IMR-90 (cell line): ENCODE results near the gene LYZ. TPM values are rescaled to one million over a fixed set of nuclear protein-coding genes. Genes with fewer than 3 reads are reported as not detected.

Source experiments
- ATAC-seq: fragments of 200-7000 bp; cut with Tn5 transposase; 2 replicates; pipeline ENCODE4 v1.9.1; 2020; ENCODE audit warnings: low read depth, mild to moderate bottlenecking, moderate library complexity
- BruUV-seq: library from RNA; stranded (reverse); fragments of 400-500 nt; replicated peaks from 2 replicates; lab custom pipeline; 2021; lab: Mats Ljungman, UMichigan
- CTCF ChIA-PET: fragments of 300-600 bp; formaldehyde crosslinking; extraction: SDS; loops from one replicate; lab custom pipeline; 2021; ENCODE audit warnings: antibody characterized with exemption; lab: Yijun Ruan, JAX
- POLR2A ChIA-PET: fragments of 300-600 bp; sonication (Branson Sonifier 250); formaldehyde crosslinking; loops from one replicate; lab custom pipeline; 2022; ENCODE audit warnings: antibody characterized with exemption; ENCODE audit not compliant: unreplicated experiment; lab: Charles Lee
- DNase-seq: peaks from one replicate; pipeline ENCODE4 v3.0.0; 2013
- H2AFZ ChIP-seq: replicated peaks from 2 replicates; pipeline ENCODE3; 2013; ENCODE audit warnings: low read length, mild to moderate bottlenecking; ENCODE audit not compliant: poor library complexity
- H2AK5ac ChIP-seq: 2 replicates; pipeline ENCODE4 v1.6.1; 2013; ENCODE audit warnings: low read depth, low read length, inconsistent platforms
- H2AK9ac ChIP-seq: replicated peaks from 2 replicates; pipeline ENCODE3; 2013; ENCODE audit warnings: mild to moderate bottlenecking, low read depth, low read length, moderate library complexity; ENCODE audit not compliant: poor library complexity
- H2BK120ac ChIP-seq: 2 replicates; pipeline ENCODE4 v1.6.1; 2013; ENCODE audit warnings: low read depth, low read length, inconsistent platforms
- H2BK15ac ChIP-seq: 3 replicates; pipeline ENCODE4 v1.6.1; 2013; ENCODE audit warnings: low read depth, low read length, inconsistent platforms
- H2BK20ac ChIP-seq: 2 replicates; pipeline ENCODE4 v1.6.1; 2013; ENCODE audit warnings: low read depth, mild to moderate bottlenecking, inconsistent platforms, low read length, moderate library complexity
- H2BK5ac ChIP-seq: 2 replicates; pipeline ENCODE4 v1.6.1; 2013; ENCODE audit warnings: mild to moderate bottlenecking, low read depth, low read length, inconsistent platforms; ENCODE audit not compliant: poor library complexity, severe bottlenecking
- H3K14ac ChIP-seq: replicated peaks from 2 replicates; pipeline ENCODE4 v1.6.1; 2013; ENCODE audit warnings: low read depth, low read length, inconsistent platforms
- H3K18ac ChIP-seq: 2 replicates; pipeline ENCODE4 v1.6.1; 2013; ENCODE audit warnings: low read depth, low read length, control low read depth
- H3K23ac ChIP-seq: 2 replicates; pipeline ENCODE4 v1.6.1; 2013; ENCODE audit warnings: low read depth, low read length, inconsistent platforms
- H3K27ac ChIP-seq: 2 replicates; pipeline ENCODE4 v1.5.1; 2013; ENCODE audit warnings: mild to moderate bottlenecking, control low read depth, low read length; ENCODE audit not compliant: insufficient read depth
- H3K27me3 ChIP-seq: 2 replicates; pipeline ENCODE4 v1.6.1; 2013; ENCODE audit warnings: low read length; ENCODE audit not compliant: control insufficient read depth, insufficient read depth
- H3K36me3 ChIP-seq: 2 replicates; pipeline ENCODE4 v1.6.1; 2013; ENCODE audit warnings: low read length, mixed read lengths; ENCODE audit not compliant: control insufficient read depth, insufficient read depth
- H3K4ac ChIP-seq: 2 replicates; pipeline ENCODE4 v1.6.1; 2013; ENCODE audit warnings: low read depth, low read length, inconsistent platforms
- H3K4me1 ChIP-seq: 2 replicates; pipeline ENCODE4 v1.6.1; 2013; ENCODE audit warnings: low read length, mixed read lengths; ENCODE audit not compliant: control insufficient read depth, insufficient read depth
- H3K4me2 ChIP-seq: 2 replicates; pipeline ENCODE4 v1.6.1; 2013; ENCODE audit warnings: low read depth, mild to moderate bottlenecking, control low read depth, low read length, moderate library complexity
- H3K4me3 ChIP-seq: 2 replicates; pipeline ENCODE4 v1.5.1; 2013; ENCODE audit warnings: low read depth, mild to moderate bottlenecking, control low read depth, low read length, moderate library complexity; ENCODE audit not compliant: insufficient read depth
- H3K56ac ChIP-seq: 2 replicates; pipeline ENCODE4 v1.6.1; 2013; ENCODE audit warnings: low read length, inconsistent platforms; ENCODE audit not compliant: insufficient read depth; ENCODE audit errors: extremely low read depth
- H3K79me1 ChIP-seq, 2 experiments: 2 replicates each; pipeline ENCODE4 v1.6.1; 2013; ENCODE audit warnings: low read length in 2 of 2, inconsistent platforms in 1 of 2, low read depth in 1 of 2
- H3K9ac ChIP-seq: 2 replicates; pipeline ENCODE4 v1.6.1; 2013; ENCODE audit warnings: low read depth, low read length, control low read depth
- H3K9me1 ChIP-seq: 2 replicates; pipeline ENCODE4 v1.6.1; 2013; ENCODE audit warnings: low read length, inconsistent platforms; ENCODE audit not compliant: insufficient read depth
- H3K9me3 ChIP-seq: 2 replicates; pipeline ENCODE4 v1.6.1; 2013; ENCODE audit warnings: low read length; ENCODE audit not compliant: control insufficient read depth, insufficient read depth
- H4K20me1 ChIP-seq: 2 replicates; pipeline ENCODE4 v1.6.1; 2013; ENCODE audit warnings: low read length, inconsistent platforms; ENCODE audit not compliant: insufficient read depth
- H4K5ac ChIP-seq: 2 replicates; pipeline ENCODE4 v1.6.1; 2013; ENCODE audit warnings: mild to moderate bottlenecking, low read depth, low read length, control low read depth
- H4K8ac ChIP-seq, 2 experiments: 2 replicates each; pipeline ENCODE4 v1.6.1; 2013; ENCODE audit warnings: low read depth in 2 of 2, low read length in 2 of 2, control low read depth in 1 of 2, inconsistent platforms in 1 of 2
- H4K91ac ChIP-seq: 2 replicates; pipeline ENCODE4 v1.6.1; 2013; ENCODE audit warnings: low read depth, low read length, inconsistent platforms; ENCODE audit not compliant: insufficient read depth
- CEBPB ChIP-seq: IDR thresholded peaks from 2 replicates; pipeline ENCODE4 v1.6.1; 2012; ENCODE audit warnings: low read depth, low read length, improper control_type of control experiment
- ELK1 ChIP-seq: fragments of 150-350 bp; IDR thresholded peaks from 2 replicates; pipeline ENCODE4 v1.6.1; 2016; ENCODE audit warnings: low read depth, mild to moderate bottlenecking, low read length, moderate library complexity, borderline replicate concordance
- FOS ChIP-seq: fragments of 150-350 bp; IDR thresholded peaks from 2 replicates; pipeline ENCODE4 v1.6.1; 2016; ENCODE audit warnings: low read depth, low read length
- MAZ ChIP-seq: IDR thresholded peaks from 2 replicates; pipeline ENCODE4 v1.6.1; 2012; ENCODE audit warnings: low read depth, mild to moderate bottlenecking, low read length, improper control_type of control experiment, moderate library complexity, borderline replicate concordance
- NFE2L2 ChIP-seq: fragments of 150-350 bp; IDR thresholded peaks from 2 replicates; pipeline ENCODE4 v1.6.1; 2016; ENCODE audit warnings: low read depth, mild to moderate bottlenecking, low read length
- RCOR1 ChIP-seq: IDR thresholded peaks from 2 replicates; pipeline ENCODE4 v1.6.1; 2012; ENCODE audit warnings: mild to moderate bottlenecking, low read length, improper control_type of control experiment; ENCODE audit not compliant: insufficient replicate concordance
- SMC3 ChIP-seq: fragments of 150-350 bp; IDR thresholded peaks from 2 replicates; pipeline ENCODE4 v1.6.1; 2016; ENCODE audit warnings: low read depth, mild to moderate bottlenecking, antibody characterized with exemption, low read length, moderate library complexity
- WGBS, 2 experiments: methylation state at CpG; one replicate each; pipeline versions ENCODE4 v1.1.5 to v1.1.7; 2013; ENCODE audit warnings: missing lambda C conversion rate in 2 of 2; ENCODE audit not compliant: insufficient read length in 1 of 2; ENCODE audit errors: extremely low coverage in 2 of 2; 5-methylcytosine and 5-hydroxymethylcytosine counted together
- dilution Hi-C: fragments of 300-500 bp; cut with HindIII; formaldehyde crosslinking; loops from one replicate; pipeline ENCODE4 v1.14.3; 2018; ENCODE audit warnings: low sequenced_read_pairs; ENCODE audit not compliant: unreplicated experiment
- in situ Hi-C: fragments of 300-500 bp; cut with MboI; formaldehyde crosslinking; loops from 3 replicates; pipeline ENCODE4 v1.14.3; 2019; ENCODE audit warnings: low sequenced_read_pairs, inconsistent platforms, mixed read lengths
- intact Hi-C: fragments of 100-400 bp; cut with micrococcal nuclease; formaldehyde crosslinking; loops from 2 replicates; pipeline ENCODE4 v1.10.0; 2022
- polyA plus RNA-seq, 3 experiments: library from polyadenylated mRNA; depleted of rRNA; stranded (reverse); fragments of >200 nt; gene quantifications; 2 replicates each; pipeline ENCODE4 v1.2.3, GENCODE V29; 2012; ENCODE audit warnings: low replicate concordance in 1 of 3
- total RNA-seq: library from RNA; depleted of rRNA; stranded (reverse); fragments of >200 nt; gene quantifications from 2 replicates; pipeline ENCODE4 v1.2.3, GENCODE V29; 2012

The LYZ gene
- total and polyA plus RNA-seq, 2 of the 4 experiments (the other 2 are of a cell fraction), result not detected

- no peak overlapping the region for H3K4me2 ChIP-seq
- no peaks in the 10 kb centered on the region for H3K9me3 ChIP-seq
- ChIA-PET CTCF (no interaction called here), POLR2A (no interaction called here)
- BruUV-seq, result no TSS peak
- WGBS, 2 experiments, result no CpG with 5 or more reads among the region's 3 CpGs
- no peak overlapping the region for H2BK5ac ChIP-seq
- no peak overlapping the region for H4K5ac ChIP-seq
- peaks cover 28% of the 10 kb centered on the region for H3K27me3 ChIP-seq
- H2AFZ ChIP-seq, result no peak overlapping the region
- no peaks in the 10 kb centered on the region for H4K20me1 ChIP-seq
- H4K8ac ChIP-seq, result no peak overlapping the region
- in situ Hi-C loops (loop anchor here (25.0 kb wide), 1 partner anchor 394 kb away; the partner anchor contains the start of gene RAB3IP), dilution Hi-C loops (no loop called here), intact Hi-C loops (no loop called here)
- no peak for TF ChIP-seq MAZ
- no peak for TF ChIP-seq FOS
- TF ChIP-seq RCOR1, result no peak
- TF ChIP-seq SMC3, result no peak
- no peak for TF ChIP-seq CEBPB
- TF ChIP-seq ELK1, result no peak
- no peak for TF ChIP-seq NFE2L2
- DNase-seq (no peak), ATAC-seq (no peak)
- no peak overlapping the region for H3K56ac ChIP-seq
- no peak overlapping the region for H4K91ac ChIP-seq
- no peak overlapping the region for H3K9ac ChIP-seq
- H3K4me1 ChIP-seq, result no peaks in the 10 kb centered on the region
- H3K36me3 ChIP-seq, result no peaks in the 10 kb centered on the region
- no peak overlapping the region for H2BK20ac ChIP-seq
- H3K18ac ChIP-seq, result no peak overlapping the region
- no peak overlapping the region for H3K4me3 ChIP-seq
- no peaks in the 10 kb centered on the region for H3K79me1 ChIP-seq
- H2BK120ac ChIP-seq, result no peak overlapping the region
- H2BK15ac ChIP-seq, result no peak overlapping the region
- no peak overlapping the region for H2AK5ac ChIP-seq
- no peaks in the 10 kb centered on the region for H3K9me1 ChIP-seq
- H3K14ac ChIP-seq, result no peak overlapping the region
- H3K27ac ChIP-seq, result no peak overlapping the region
- no peak overlapping the region for H2AK9ac ChIP-seq
- no peak overlapping the region for H3K4ac ChIP-seq
- H3K23ac ChIP-seq, result no peak overlapping the region
These were observed 4.8 kb upstream of the LYZ start for GRCh38 chr12:69343357-69343756.
